ENCODE results near the gene ICE2.
"Not testable (repeated sequence)": the region's sequence is repeated elsewhere in the genome, so short reads cannot be mapped to it uniquely, and the experiment has no call there.

GRCh38 chr15:60404351-60404750 lies 74.6 kb downstream of the ICE2 start:
- TF ChIP-seq CTCF, EZH2, EZH2phosphoT487 (IDR thresholded peaks at IDR 0.05): not testable (repeated sequence)
